Ovary (tissue), 3 donors: Measurements from ENCODE around the gene NFASC.

Source experiments
- POLR2A ChIP-seq: fragments of 450-650 bp; IDR thresholded peaks from one replicate; pipeline ENCODE4 v1.6.1; 2017; ENCODE audit warnings: antibody characterized with exemption, mild to moderate bottlenecking, moderate library complexity
- TF ChIP-seq, protein P1 (sequence below), 3 donors: fragments of 450-650 bp in 2 of 3; fragments of 200-600 bp in 1 of 3; IDR thresholded peaks; one replicate each; pipeline versions ENCODE4 v1.5.1 to v1.8.0; 2016 to 2022; ENCODE audit warnings: antibody characterized with exemption in 3 of 3, mild to moderate bottlenecking in 1 of 3
- donor health status: DM: no; HTN: no; CAD: no.

DNA sequence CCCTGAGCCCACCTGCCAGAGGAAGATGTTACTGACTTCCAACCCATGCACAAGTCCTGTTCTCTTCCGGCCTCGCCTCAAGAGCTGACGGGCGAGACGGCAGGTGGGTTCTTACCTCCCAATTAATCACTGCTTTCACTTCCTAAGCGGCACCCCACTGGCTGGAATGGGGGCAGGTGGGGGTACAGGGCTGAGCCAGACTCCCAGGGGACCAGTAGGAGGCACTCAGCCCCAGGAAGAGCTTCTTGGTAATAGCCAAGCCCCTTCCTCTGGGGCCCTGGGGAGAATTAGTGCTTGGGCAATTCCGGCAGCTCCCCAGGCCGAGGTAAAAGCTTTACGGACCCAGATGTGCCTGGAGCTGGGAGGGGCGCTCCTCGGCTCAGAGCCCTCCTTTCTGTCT lies 182.0 kb downstream of the NFASC start:
- TF ChIP-seq, protein P1, sequence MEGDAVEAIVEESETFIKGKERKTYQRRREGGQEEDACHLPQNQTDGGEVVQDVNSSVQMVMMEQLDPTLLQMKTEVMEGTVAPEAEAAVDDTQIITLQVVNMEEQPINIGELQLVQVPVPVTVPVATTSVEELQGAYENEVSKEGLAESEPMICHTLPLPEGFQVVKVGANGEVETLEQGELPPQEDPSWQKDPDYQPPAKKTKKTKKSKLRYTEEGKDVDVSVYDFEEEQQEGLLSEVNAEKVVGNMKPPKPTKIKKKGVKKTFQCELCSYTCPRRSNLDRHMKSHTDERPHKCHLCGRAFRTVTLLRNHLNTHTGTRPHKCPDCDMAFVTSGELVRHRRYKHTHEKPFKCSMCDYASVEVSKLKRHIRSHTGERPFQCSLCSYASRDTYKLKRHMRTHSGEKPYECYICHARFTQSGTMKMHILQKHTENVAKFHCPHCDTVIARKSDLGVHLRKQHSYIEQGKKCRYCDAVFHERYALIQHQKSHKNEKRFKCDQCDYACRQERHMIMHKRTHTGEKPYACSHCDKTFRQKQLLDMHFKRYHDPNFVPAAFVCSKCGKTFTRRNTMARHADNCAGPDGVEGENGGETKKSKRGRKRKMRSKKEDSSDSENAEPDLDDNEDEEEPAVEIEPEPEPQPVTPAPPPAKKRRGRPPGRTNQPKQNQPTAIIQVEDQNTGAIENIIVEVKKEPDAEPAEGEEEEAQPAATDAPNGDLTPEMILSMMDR (IDR thresholded peaks at IDR 0.05): no peak
- no peak for TF ChIP-seq POLR2A
